Muscle layer of colon (tissue), 2 donors: Measurements from ENCODE around the gene TRPV4.
A peak's percentile ranks its signal among the peaks of the same experiment; 100 is the strongest.

Experiments used
- H3K27ac ChIP-seq: one replicate; pipeline ENCODE4 v1.7.0; 2013; ENCODE audit warnings: low read depth, mild to moderate bottlenecking, low read length, moderate library complexity
- H3K27me3 ChIP-seq, 2 donors: one replicate each; pipeline ENCODE4 v1.7.0; 2013; ENCODE audit warnings: low read length in 2 of 2, mild to moderate bottlenecking in 2 of 2; ENCODE audit not compliant: insufficient read depth in 2 of 2, control insufficient read depth in 1 of 2
- H3K36me3 ChIP-seq: one replicate; pipeline ENCODE4 v1.7.0; 2013; ENCODE audit warnings: mild to moderate bottlenecking, low read length; ENCODE audit not compliant: insufficient read depth
- H3K4me1 ChIP-seq: one replicate; pipeline ENCODE4 v1.7.0; 2013; ENCODE audit warnings: mild to moderate bottlenecking, low read length; ENCODE audit not compliant: insufficient read depth
- H3K4me3 ChIP-seq, 2 donors: one replicate each; pipeline ENCODE4 v1.7.0; 2013; ENCODE audit warnings: low read length in 2 of 2, low read depth in 1 of 2, mild to moderate bottlenecking in 1 of 2, moderate library complexity in 1 of 2
- H3K9ac ChIP-seq: one replicate; pipeline ENCODE4 v1.7.0; 2013; ENCODE audit warnings: low read length
- H3K9me3 ChIP-seq: one replicate; pipeline ENCODE4 v1.7.0; 2013; ENCODE audit warnings: mild to moderate bottlenecking, low read length
- donor health status: abdominal sarcoma.
- donor health status: Adenocarcinoma of cecum.

The TRPV4 gene

DNA sequence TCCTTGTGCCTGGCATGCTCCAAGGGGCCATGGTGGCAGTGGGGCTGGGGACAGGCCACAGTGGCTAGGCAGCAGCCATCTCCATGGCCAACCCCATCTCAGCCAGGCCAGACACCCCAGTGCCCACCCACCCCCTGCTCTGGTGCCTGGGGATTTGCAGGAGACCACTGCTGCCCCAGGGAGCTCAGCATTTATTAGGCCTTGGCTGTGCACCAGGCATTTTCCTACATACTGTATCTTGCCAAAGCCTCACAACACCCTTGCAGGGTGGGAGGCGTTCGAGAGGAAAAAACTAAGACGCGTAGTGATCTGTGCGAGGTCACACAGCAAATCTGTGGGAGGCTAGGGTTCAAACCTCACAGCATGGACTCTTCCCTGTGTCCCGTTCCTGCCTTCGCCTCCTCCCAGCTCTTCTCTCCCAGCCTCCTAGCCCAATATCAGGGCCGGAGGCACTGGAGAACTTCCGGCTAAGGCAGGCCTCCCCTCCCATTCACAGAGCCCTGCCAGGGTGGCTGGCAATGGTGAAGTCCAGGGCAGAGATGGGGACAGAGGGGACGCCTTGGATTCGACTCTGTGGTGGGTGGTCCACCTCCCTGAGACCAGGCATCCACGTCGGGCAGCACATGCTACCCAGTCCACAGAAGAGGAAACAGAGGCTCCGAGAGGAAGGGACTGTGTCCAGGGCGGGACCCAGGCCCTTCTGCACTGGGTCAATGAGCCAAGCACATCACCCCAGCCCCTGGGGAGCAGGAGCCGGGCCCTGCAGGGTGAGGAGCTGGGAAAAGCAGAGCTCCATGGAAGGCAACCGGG, 62.1 kb downstream of the TRPV4 start:
- Histone ChIP-seq H3K27ac (no peak overlapping the region), H3K9me3 (no peaks in the 10 kb centered on the region), H3K27me3 (no peaks in the 10 kb centered on the region), H3K36me3 (no peaks in the 10 kb centered on the region), H3K4me1 (peaks cover 17% of the 10 kb centered on the region), H3K4me3 (no peak overlapping the region), H3K9ac (no peak overlapping the region)

DNA sequence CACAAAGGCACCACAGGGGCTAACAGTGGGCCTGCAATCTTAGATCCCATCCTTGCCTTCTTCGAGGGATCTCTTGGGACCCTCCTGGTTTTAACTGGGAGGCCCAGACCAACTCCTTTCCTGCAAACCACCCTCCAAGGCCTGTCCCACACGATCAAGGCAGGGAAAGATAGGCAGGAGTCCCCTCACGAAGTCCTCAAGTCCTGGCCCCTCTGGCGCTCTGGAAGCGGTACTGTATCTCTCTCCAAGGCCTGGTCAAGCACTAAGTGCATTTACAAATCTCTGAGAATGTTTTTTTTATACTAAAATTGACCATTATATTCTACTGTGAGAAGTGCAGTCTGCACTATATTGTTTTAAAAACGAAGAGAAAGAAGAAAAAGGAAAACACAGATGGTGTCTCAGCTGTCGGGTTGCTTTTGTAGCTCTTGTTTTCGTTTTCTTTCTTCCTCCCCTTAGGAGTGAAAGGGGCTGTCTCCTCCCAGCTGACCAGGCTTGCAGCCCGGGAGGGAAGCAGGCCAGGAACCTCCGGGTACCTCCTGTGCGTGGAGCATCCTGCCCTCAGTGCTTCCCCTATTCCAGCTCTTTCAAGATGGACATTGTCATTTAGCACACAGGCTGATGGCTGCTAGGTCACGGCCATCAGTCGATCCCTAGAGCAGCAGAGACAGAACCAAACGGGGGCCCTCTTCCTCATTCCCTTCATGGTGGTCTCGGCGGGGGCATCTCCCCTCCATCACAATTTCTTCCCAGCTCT, 62.9 kb downstream of the TRPV4 start:
- Histone ChIP-seq H3K4me1 (peaks cover 17% of the 10 kb centered on the region), H3K9ac (no peak overlapping the region), H3K36me3 (no peaks in the 10 kb centered on the region), H3K9me3 (no peaks in the 10 kb centered on the region), H3K4me3 (no peak overlapping the region), H3K27ac (peak overlapping the region; percentile 28), H3K27me3 (no peaks in the 10 kb centered on the region)

DNA sequence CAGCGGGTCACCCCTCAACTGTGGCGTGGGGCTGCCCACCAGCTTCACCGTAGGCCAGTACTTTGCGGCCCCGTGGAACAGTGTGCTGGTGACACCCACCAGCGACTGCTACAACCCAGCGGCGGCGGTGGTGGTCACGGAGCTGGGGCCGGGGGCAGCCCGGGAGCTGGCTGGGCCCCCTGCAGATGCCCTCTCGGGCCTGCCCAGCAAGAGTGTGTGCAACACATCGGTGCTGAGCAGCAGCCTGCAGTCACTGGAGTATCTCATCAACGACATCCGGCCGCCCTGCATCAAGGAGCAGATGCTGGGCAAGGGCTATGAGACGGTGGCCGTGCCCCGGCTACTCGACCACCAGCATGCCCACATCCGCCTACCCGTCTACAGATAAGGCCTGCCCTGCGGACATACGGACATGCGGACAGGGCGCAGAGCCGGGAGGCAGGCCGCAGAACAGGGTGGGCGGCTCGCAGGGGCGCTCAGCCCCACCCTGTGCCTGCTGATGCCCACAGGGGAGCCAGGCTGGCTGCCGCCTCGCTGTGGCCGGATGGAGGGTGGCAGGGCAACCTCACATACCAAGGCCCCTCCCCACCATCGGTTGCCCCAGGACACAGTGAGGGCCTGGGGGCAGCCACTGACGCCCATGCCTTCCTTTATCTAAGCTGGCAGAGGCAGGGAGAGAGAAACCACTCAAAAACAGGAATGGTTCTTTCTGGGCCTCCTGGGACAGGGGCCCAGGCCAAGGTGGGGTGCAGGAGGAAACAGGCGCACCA, 64.1 kb downstream of the TRPV4 start:
- no peaks in the 10 kb centered on the region for H3K27me3 ChIP-seq
- no peak overlapping the region for H3K9ac ChIP-seq
- H3K4me3 ChIP-seq = no peak overlapping the region
- H3K4me1 ChIP-seq = peaks cover 17% of the 10 kb centered on the region
- no peak overlapping the region for H3K27ac ChIP-seq
- no peaks in the 10 kb centered on the region for H3K36me3 ChIP-seq
- H3K9me3 ChIP-seq = no peaks in the 10 kb centered on the region

DNA sequence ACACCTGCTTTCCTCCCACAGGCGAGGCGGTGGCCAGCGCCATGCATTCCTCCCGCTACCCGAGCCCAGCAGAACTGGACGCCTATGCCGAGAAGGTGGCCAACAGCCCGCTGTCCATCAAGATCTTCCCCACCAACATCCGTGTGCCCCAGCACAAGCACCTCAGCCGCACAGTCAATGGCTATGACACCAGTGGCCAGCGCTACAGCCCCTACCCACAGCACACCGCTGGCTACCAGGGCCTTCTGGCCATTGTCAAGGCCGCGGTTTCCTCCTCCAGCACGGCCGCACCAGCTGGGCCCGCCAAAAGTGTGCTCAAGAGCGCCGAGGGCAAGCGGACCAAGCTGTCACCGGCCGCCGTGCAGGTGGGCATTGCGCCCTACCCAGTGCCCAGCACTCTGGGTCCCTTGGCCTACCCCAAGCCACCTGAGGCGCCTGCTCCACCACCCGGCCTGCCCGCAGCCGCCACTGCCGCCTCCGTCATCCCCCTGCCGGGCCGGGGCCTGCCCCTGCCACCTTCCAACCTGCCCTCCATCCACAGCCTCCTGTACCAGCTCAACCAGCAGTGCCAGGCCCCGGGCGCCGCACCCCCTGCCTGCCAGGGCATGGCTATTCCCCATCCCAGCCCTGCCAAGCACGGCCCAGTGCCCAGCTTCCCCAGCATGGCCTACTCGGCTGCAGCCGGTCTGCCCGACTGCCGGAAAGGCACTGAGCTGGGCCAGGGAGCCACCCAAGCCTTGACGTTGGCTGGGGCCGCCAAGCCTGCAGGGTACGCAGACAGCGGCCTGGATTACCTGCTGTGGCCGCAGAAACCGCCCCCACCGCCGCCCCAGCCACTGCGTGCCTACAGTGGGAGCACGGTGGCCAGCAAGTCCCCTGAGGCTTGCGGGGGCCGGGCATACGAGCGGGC, 65.0 kb downstream of the TRPV4 start:
- Histone ChIP-seq H3K27ac (no peak overlapping the region), H3K4me3 (no peak overlapping the region), H3K9me3 (no peaks in the 10 kb centered on the region), H3K9ac (no peak overlapping the region), H3K36me3 (no peaks in the 10 kb centered on the region), H3K4me1 (peaks cover 11% of the 10 kb centered on the region), H3K27me3 (no peaks in the 10 kb centered on the region)

DNA sequence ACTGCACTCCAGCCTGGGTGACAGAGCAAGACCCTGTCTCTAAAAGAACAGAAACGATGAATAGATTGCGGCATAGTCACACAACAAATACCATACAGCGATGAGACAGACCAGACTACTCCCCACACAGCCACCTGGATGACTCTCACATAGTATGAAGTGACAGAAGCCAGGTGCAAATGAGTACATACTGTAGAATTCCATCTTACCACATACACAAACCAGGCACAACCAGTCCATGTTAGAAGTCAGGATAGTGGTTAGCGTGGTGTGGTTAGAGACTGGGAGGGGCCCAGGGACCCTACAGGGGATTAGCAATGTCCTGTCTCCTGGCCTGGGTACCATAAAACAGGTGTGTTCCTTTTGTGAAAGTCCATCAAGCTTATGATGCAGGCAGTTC, 65.7 kb downstream of the TRPV4 start:
- no peaks in the 10 kb centered on the region for H3K27me3 ChIP-seq
- H3K9ac ChIP-seq = no peak overlapping the region
- no peaks in the 10 kb centered on the region for H3K9me3 ChIP-seq
- peaks cover 3% of the 10 kb centered on the region for H3K4me1 ChIP-seq
- H3K27ac ChIP-seq = no peak overlapping the region
- H3K36me3 ChIP-seq = no peaks in the 10 kb centered on the region
- no peak overlapping the region for H3K4me3 ChIP-seq

DNA sequence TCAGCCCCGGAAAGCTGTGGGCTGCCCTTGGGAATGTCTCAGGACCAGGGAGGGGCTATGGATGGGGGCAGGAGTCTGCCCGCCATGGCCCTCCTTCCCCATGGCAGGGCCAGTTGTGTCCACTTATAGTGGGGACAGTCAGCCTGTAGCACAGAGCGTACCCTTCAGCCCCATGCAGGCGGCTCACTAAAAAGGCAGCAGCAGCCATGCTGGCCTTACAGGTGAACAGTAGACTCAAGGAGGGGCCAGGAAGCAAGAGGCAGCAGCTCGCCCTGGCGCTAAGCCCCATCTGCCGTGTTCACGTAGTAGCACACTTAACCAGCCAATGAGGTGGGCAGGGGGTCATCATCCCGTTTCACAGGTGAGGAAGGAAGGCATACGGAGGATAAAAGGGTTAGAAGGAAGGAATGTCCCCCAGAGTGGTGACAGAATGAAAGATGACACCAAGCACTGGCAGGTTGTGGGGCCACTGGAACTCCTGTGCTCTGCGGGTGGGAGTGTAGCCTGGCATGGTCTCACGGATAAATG, 66.9 kb downstream of the TRPV4 start:
- no peaks in the 10 kb centered on the region for H3K36me3 ChIP-seq
- H3K27ac ChIP-seq = no peak overlapping the region
- H3K4me1 ChIP-seq = no peaks in the 10 kb centered on the region
- H3K4me3 ChIP-seq = no peak overlapping the region
- H3K9ac ChIP-seq = no peak overlapping the region
- no peaks in the 10 kb centered on the region for H3K27me3 ChIP-seq
- H3K9me3 ChIP-seq = no peaks in the 10 kb centered on the region

DNA sequence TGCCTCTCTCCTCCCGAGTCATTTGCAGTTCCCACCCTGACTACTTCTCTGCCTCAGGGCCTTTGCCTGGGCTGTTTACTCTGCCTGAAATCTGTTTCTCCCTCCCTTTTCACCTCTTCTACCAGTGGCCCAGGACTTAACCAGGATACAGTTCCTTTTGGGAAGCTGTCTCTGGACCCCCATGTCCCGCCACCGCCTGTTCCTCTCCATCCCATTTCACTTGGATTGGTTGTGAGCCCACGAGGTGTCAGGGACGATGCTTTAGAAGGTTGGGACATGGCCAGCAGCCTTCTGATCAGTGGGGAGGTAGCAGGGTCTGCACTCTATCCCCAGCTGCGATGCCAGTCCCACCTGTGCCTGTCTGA, 67.8 kb downstream of the TRPV4 start:
- Histone ChIP-seq H3K9ac (no peak overlapping the region), H3K27ac (no peak overlapping the region), H3K27me3 (no peaks in the 10 kb centered on the region), H3K4me1 (peaks cover 3% of the 10 kb centered on the region), H3K36me3 (no peaks in the 10 kb centered on the region), H3K9me3 (no peaks in the 10 kb centered on the region), H3K4me3 (no peak overlapping the region)

DNA sequence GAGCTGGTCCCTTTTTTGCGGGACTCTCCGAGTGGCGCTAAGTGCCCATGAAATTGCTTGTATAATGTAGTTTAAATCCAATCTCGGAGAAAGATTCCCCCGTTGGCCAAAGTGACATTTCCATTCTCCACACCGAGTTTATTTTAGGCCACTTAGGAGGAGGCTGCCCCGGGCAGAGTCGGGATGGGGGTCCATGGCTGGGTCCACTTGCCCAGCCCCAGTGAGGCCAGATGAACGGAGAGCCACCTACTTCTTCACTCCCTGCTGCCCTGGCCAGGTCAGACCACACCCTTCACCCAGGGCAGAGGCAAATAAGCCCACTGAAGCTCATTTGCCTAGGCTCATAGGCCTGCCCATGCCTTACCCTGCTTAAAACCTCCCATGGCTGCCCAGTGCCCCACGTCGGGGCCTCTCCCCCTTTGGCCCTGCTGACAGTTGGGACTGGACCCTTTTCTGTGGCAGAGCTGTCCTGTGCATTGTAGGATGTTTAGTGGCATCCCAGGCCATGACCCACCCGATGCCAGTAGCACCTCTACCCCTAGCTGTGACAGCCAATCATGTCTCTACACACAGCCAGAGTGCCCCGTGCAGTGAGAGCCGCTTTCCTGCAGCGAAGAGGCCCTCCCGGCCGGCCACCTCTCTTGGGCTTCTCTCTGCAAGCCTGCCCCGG, 68.3 kb downstream of the TRPV4 start:
- peaks cover 7% of the 10 kb centered on the region for H3K4me1 ChIP-seq
- H3K36me3 ChIP-seq = no peaks in the 10 kb centered on the region
- H3K4me3 ChIP-seq = no peak overlapping the region
- H3K9me3 ChIP-seq = no peaks in the 10 kb centered on the region
- H3K27ac ChIP-seq = no peak overlapping the region
- no peaks in the 10 kb centered on the region for H3K27me3 ChIP-seq
- no peak overlapping the region for H3K9ac ChIP-seq

DNA sequence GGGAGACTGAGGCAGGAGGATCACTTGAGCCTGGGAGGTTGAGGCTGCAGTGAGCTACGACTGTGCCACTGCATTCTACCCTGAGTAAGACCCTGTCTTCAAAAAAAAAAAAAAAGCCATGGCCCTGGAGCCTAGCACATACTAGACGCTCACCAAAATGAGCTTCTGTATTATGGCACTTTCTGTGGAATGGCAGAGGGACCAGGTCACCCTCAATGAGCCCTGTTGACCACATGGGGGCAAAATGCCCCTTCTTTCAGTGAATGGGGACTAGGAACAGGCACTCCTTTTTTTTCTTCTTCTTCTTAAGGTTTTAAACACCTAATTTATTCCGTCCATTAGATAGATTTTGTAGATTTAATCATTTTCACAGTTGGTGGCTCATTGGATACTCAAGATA, 69.1 kb downstream of the TRPV4 start:
- H3K27ac ChIP-seq = no peak overlapping the region
- H3K4me3 ChIP-seq = no peak overlapping the region
- no peaks in the 10 kb centered on the region for H3K27me3 ChIP-seq
- peaks cover 14% of the 10 kb centered on the region for H3K4me1 ChIP-seq
- H3K9me3 ChIP-seq = no peaks in the 10 kb centered on the region
- no peak overlapping the region for H3K9ac ChIP-seq
- H3K36me3 ChIP-seq = no peaks in the 10 kb centered on the region

DNA sequence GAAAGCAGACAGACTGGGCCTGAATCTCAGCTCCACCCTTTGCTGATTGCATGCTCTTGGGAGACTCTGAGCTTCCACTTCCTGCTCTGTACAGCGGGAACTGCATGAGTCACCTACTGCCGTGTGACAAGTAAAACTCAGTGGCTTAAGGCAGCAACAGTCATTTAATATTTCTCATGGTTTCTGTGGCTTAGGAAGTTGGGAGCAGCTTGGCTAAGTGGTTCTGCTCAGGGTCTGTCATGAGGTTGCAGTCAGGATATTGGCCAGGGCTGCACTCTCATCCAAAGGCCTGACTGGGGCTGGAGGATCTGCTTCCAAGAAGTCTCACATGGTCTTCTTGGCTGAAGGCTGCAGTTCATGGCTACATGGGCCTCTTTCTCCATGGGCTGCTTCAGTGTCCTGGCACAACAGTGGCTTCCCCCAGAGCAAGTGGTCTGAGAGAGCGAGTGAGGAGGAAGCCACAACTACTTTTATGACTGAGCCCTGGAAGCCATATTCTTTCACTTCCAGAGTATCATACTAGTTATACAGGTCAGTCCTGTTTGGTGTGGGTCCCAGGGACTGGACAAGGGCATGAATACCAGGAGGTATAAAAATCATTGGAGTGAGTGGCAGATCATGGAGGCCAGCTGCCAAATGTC, 69.9 kb downstream of the TRPV4 start:
- Histone ChIP-seq H3K4me1 (peaks cover 18% of the 10 kb centered on the region), H3K27ac (no peak overlapping the region)

More for the DNA sequence above, 69.9 kb downstream of the TRPV4 start:
- Histone ChIP-seq H3K36me3 (no peaks in the 10 kb centered on the region), H3K9me3 (no peaks in the 10 kb centered on the region), H3K9ac (no peak overlapping the region), H3K27me3 (no peaks in the 10 kb centered on the region), H3K4me3 (no peak overlapping the region)
